Tibial nerve (tissue), 4 donors: ENCODE data around the gene LRRC15.

Experiments used
- EP300 ChIP-seq, 2 donors: sonication (generic); formaldehyde crosslinking; IDR thresholded peaks; one replicate each; pipeline ENCODE4 v1.6.1; 2017; ENCODE audit warnings: antibody characterized with exemption in 2 of 2, mild to moderate bottlenecking in 1 of 2
- TF ChIP-seq, protein P1 (sequence below), 5 experiments: fragments of 200-600 bp in 3 of 5; fragments of 450-650 bp in 2 of 5; sonication (generic) in 3 of 5; IDR thresholded peaks; one replicate each; pipeline ENCODE4 v1.5.1; 2016 to 2019; ENCODE audit warnings: antibody characterized with exemption in 5 of 5, mild to moderate bottlenecking in 3 of 5, moderate library complexity in 2 of 5

GRCh38 chr3:194306771-194307640 is 62.5 kb downstream of the LRRC15 start:
- TF ChIP-seq EP300 (IDR thresholded peaks at IDR 0.05), result no peak
- TF ChIP-seq, protein P1, sequence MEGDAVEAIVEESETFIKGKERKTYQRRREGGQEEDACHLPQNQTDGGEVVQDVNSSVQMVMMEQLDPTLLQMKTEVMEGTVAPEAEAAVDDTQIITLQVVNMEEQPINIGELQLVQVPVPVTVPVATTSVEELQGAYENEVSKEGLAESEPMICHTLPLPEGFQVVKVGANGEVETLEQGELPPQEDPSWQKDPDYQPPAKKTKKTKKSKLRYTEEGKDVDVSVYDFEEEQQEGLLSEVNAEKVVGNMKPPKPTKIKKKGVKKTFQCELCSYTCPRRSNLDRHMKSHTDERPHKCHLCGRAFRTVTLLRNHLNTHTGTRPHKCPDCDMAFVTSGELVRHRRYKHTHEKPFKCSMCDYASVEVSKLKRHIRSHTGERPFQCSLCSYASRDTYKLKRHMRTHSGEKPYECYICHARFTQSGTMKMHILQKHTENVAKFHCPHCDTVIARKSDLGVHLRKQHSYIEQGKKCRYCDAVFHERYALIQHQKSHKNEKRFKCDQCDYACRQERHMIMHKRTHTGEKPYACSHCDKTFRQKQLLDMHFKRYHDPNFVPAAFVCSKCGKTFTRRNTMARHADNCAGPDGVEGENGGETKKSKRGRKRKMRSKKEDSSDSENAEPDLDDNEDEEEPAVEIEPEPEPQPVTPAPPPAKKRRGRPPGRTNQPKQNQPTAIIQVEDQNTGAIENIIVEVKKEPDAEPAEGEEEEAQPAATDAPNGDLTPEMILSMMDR (IDR thresholded peaks at IDR 0.05), result no peak
